Measurements from ENCODE around the gene RPS6KB1.
"Not testable (repeated sequence)": the region's sequence is repeated elsewhere in the genome, so short reads cannot be mapped to it uniquely, and the experiment has no call there.

- TF ChIP-seq CTCF (IDR thresholded peaks at IDR 0.05; ENCODE audit: low read length); EZH2 (IDR thresholded peaks at IDR 0.05; ENCODE audit: borderline replicate concordance, low read length): not testable (repeated sequence)
These were observed 42.6 kb upstream of the RPS6KB1 start for GRCh38 chr17:59850311-59850710.
